K562 (cell line): Measurements from ENCODE around the gene ATAD5. TPM values are rescaled to one million over a fixed set of nuclear protein-coding genes. Genes with fewer than 3 reads are reported as not detected.
"Not testable (repeated sequence)": the region's sequence is repeated elsewhere in the genome, so short reads cannot be mapped to it uniquely, and the experiment has no call there.

Experiments used
- ATAC-seq: fragments of 200-7000 bp; cut with Tn5 transposase; 3 replicates; pipeline ENCODE4 v1.9.1; 2020; ENCODE audit warnings: moderate library complexity
- BruUV-seq: library from RNA; stranded (reverse); fragments of 400-500 nt; replicated peaks from 2 replicates; lab custom pipeline; 2021; lab: Mats Ljungman, UMichigan
- CTCF ChIA-PET: fragments of 300-600 bp; formaldehyde crosslinking; extraction: SDS; loops from one replicate; lab custom pipeline; 2021; ENCODE audit warnings: low intra/inter-chr PET ratio; lab: Yijun Ruan, JAX
- POLR2A ChIA-PET: fragments of 300-600, 350-650 bp; sonication (Branson Sonifier 250); formaldehyde crosslinking; extraction: SDS; loops from one replicate; lab custom pipeline; 2021; ENCODE audit warnings: antibody characterized with exemption, inconsistent platforms; lab: Yijun Ruan, JAX
- DNase-seq, 4 experiments: peaks; one replicate each; pipeline versions ENCODE4 v3.0.0 to v3.0.0-alpha.2; 2011 to 2018; ENCODE audit warnings: low spot score in 3 of 4, mixed read lengths in 3 of 4; ENCODE audit errors: extremely low read depth in 1 of 4
- FAIRE-seq: peaks from 2 replicates; lab custom pipeline; 2011; peaks lifted over from hg19 to GRCh38; lab: Jason Lieb, UNC
- H2AFZ ChIP-seq: 2 replicates; pipeline ENCODE4 v1.6.0; 2011; ENCODE audit warnings: low read depth, low read length, control low read depth, inconsistent platforms
- H3K27ac ChIP-seq: fragments of 200-600 bp; 3 replicates; pipeline ENCODE4 v1.8.0; 2011; ENCODE audit warnings: low read depth, mild to moderate bottlenecking, control low read depth, inconsistent platforms, low read length, moderate library complexity, mixed read lengths; ENCODE audit errors: extremely low read depth
- H3K27me3 ChIP-seq, 2 experiments: fragments of 300-600 bp in 1 of 2; 2 replicates in 1 of 2; 3 replicates in 1 of 2; pipeline versions ENCODE4 v1.6.0 to v1.8.0; 2011; ENCODE audit warnings: inconsistent platforms in 2 of 2, low read length in 2 of 2, mild to moderate bottlenecking in 1 of 2, mixed read lengths in 1 of 2, moderate library complexity in 1 of 2; ENCODE audit not compliant: control insufficient read depth in 2 of 2, insufficient read depth in 2 of 2
- H3K36me3 ChIP-seq: fragments of 300-600 bp; 3 replicates; pipeline ENCODE4 v1.8.0; 2011; ENCODE audit warnings: mild to moderate bottlenecking, low read length, inconsistent platforms; ENCODE audit not compliant: control insufficient read depth, insufficient read depth
- H3K4me1 ChIP-seq, 2 experiments: fragments of 200-600 bp in 1 of 2; replicated peaks in 1 of 2; 2 replicates in 1 of 2; 3 replicates in 1 of 2; pipeline versions ENCODE4 v1.5.1 to v1.8.0; 2011; ENCODE audit warnings: inconsistent platforms in 2 of 2, low read length in 2 of 2, mild to moderate bottlenecking in 1 of 2, mixed read lengths in 1 of 2, moderate library complexity in 1 of 2; ENCODE audit not compliant: control insufficient read depth in 2 of 2, insufficient read depth in 2 of 2
- H3K4me2 ChIP-seq: 2 replicates; pipeline ENCODE4 v1.6.1; 2011; ENCODE audit warnings: low read length, control low read depth, inconsistent platforms, mixed read lengths; ENCODE audit not compliant: insufficient read depth
- H3K4me3 ChIP-seq: fragments of 200-600 bp; sonication (generic), shearing (Covaris generic); 2 replicates; pipeline ENCODE4 v1.5.1; 2016; ENCODE audit warnings: control low read depth, inconsistent platforms
- H3K79me2 ChIP-seq: fragments of 200-600 bp; 3 replicates; pipeline ENCODE4 v1.8.0; 2011; ENCODE audit warnings: low read length, inconsistent platforms; ENCODE audit not compliant: control insufficient read depth, insufficient read depth
- H3K9ac ChIP-seq, 2 experiments: 2 replicates each; pipeline versions ENCODE4 v1.6.0 to v1.6.1; 2011; ENCODE audit warnings: low read depth in 2 of 2, low read length in 2 of 2, control low read depth in 1 of 2, inconsistent platforms in 1 of 2, mild to moderate bottlenecking in 1 of 2, mixed read lengths in 1 of 2; ENCODE audit not compliant: insufficient read depth in 1 of 2
- H3K9me1 ChIP-seq: one replicate; pipeline ENCODE4 v1.6.0; 2011; ENCODE audit warnings: inconsistent platforms, mild to moderate bottlenecking, low read length, moderate library complexity; ENCODE audit not compliant: control insufficient read depth, insufficient read depth
- H3K9me3 ChIP-seq: replicated peaks from 2 replicates; pipeline ENCODE4 v1.5.1; 2011; ENCODE audit warnings: low read depth, low read length, inconsistent platforms; ENCODE audit not compliant: control insufficient read depth, insufficient read depth
- H4K20me1 ChIP-seq: replicated peaks from 2 replicates; pipeline ENCODE4 v1.6.1; 2011; ENCODE audit warnings: low read length, inconsistent platforms, mixed read lengths; ENCODE audit not compliant: control insufficient read depth, insufficient read depth
- UBTF ChIP-seq, 2 experiments: IDR thresholded peaks; 2 replicates each; pipeline ENCODE4 v1.6.1; 2012; ENCODE audit warnings: improper control_type of control experiment in 2 of 2, low read depth in 2 of 2, low read length in 2 of 2, borderline replicate concordance in 1 of 2
- WGBS: fragments of 100-300 bp; shearing (Covaris generic); methylation state at CpG from one replicate; pipeline ENCODE4 v1.1.6; 2016; ENCODE audit warnings: low coverage, mixed read lengths; ENCODE audit not compliant: insufficient coverage; ENCODE audit errors: missing lambda C conversion rate; 5-methylcytosine and 5-hydroxymethylcytosine counted together
- in situ Hi-C: fragments of 300-500 bp; cut with MboI; formaldehyde crosslinking; loops from 4 replicates; pipeline ENCODE4 v1.15.0; 2018; ENCODE audit warnings: inconsistent platforms, mixed read lengths
- intact Hi-C: fragments of 100-400 bp; cut with micrococcal nuclease; formaldehyde crosslinking; loops from 2 replicates; pipeline ENCODE4 v1.14.2; 2022
- polyA plus RNA-seq, 8 experiments: library from polyadenylated mRNA; depleted of rRNA in 4 of 8; stranded (reverse) in 5 of 8; unstranded in 3 of 8; fragments of >200 nt; fragmentation: Nextera tagmentation in 2 of 8; fragmentation: Illumina TruSeq in 1 of 8; extraction: Ambion mirVana in 2 of 8; extraction: Trizol in 1 of 8; gene quantifications; 2 replicates each; pipeline versions ENCODE4 v1.2.1 to v1.2.3, GENCODE V29; 2011 to 2014; ENCODE audit warnings: inconsistent platforms in 1 of 8, missing spikeins in 1 of 8
- total RNA-seq, 7 experiments: library from RNA; depleted of rRNA in 6 of 7; stranded (reverse); fragments of >200 nt in 6 of 7; fragmentation: Illumina TruSeq in 2 of 7; extraction: Trizol in 2 of 7; gene quantifications; 2 replicates each; pipeline versions ENCODE4 v1.2.1 to v1.2.3, GENCODE V29; 2011 to 2021; ENCODE audit warnings: low replicate concordance in 1 of 7

Gene ATAD5
- total and polyA plus RNA-seq, 9 of the 15 experiments (the other 6 are each of a cell fraction or from before 2014, with no cell fraction given) = 4.6 to 25.6 (median 19.5) TPM

- Histone ChIP-seq H3K27me3 (peaks cover 21 to 40% of the 10 kb centered on the region in 2 experiments; a peak in 4 of 5 replicates), H2AFZ (0 out of 2 replicates have a peak overlapping the region, but pooled peaks have one; percentile 25), H3K9me1 (no peaks in the 10 kb centered on the region), H3K79me2 (no peaks in the 10 kb centered on the region), H3K4me3 (no peak overlapping the region), H3K9me3 (no peaks in the 10 kb centered on the region), H3K4me1 (no peaks in the 10 kb centered on the region), H3K9ac (peak overlapping the region in 1 of 2 experiments; percentile 23; a peak in 1 of 4 replicates), H4K20me1 (no peaks in the 10 kb centered on the region), H3K4me2 (no peak overlapping the region), H3K27ac (no peak overlapping the region), H3K36me3 (no peaks in the 10 kb centered on the region)
- TF ChIP-seq UBTF (IDR thresholded peaks at IDR 0.05; ENCODE audit: borderline replicate concordance in 1 of 2, low read depth in 2 of 2, low read length in 2 of 2) = no peak
- intact Hi-C loops = no loop called here
- ChIA-PET POLR2A (interaction anchor here (0.6 to 0.7 kb wide), 2 partner anchors 9 to 32 kb away, joined by 3 read pairs; no protein-coding TSS in a partner anchor), CTCF (no interaction called here)
- no TSS peak for BruUV-seq
- WGBS = 8% methylated on average over 8 of the region's 8 CpGs
- DNase-seq = no peak
- ATAC-seq = peak; percentile 32; the same call in 1 of the 3 replicates
- in situ Hi-C loops = no loop called here
- FAIRE-seq = no peak
These were observed 97.4 kb downstream of the ATAD5 start for GRCh38 chr17:30929081-30929633.

- intact Hi-C loops, H3K79me2 ChIP-seq, H3K4me1 ChIP-seq, H4K20me1 ChIP-seq, H3K9me3 ChIP-seq, H3K4me3 ChIP-seq, in situ Hi-C loops, H2AFZ ChIP-seq, H3K9ac ChIP-seq, H3K9me1 ChIP-seq, H3K27ac ChIP-seq, ATAC-seq, CTCF ChIA-PET, H3K36me3 ChIP-seq, BruUV-seq, DNase-seq, H3K4me2 ChIP-seq, FAIRE-seq: not testable (repeated sequence)
- WGBS = 0% methylated on average over 3 of the region's 3 CpGs
- H3K27me3 ChIP-seq = peaks cover 20 to 35% of the 10 kb centered on the region in 2 experiments; a peak in 4 of 5 replicates
- POLR2A ChIA-PET = interaction anchor here (0.6 kb wide), 1 partner anchor 961 kb away, joined by 3 read pairs; no protein-coding TSS in a partner anchor
These were observed 98.1 kb downstream of the ATAD5 start for GRCh38 chr17:30929861-30930260.
